HepG2 (cell line): ENCODE results near the gene UCHL3. TPM values are rescaled to one million over a fixed set of nuclear protein-coding genes. Genes with fewer than 3 reads are reported as not detected.

Experiments
- AHDC1 ChIP-seq: sonication (generic); formaldehyde crosslinking; IDR thresholded peaks from 2 replicates; pipeline ENCODE4 v1.5.1; 2020; ENCODE audit warnings: mild to moderate bottlenecking, missing genetic modification reagents, borderline replicate concordance
- FIP1L1 ChIP-seq: fragments of 200-400 bp; formaldehyde crosslinking; IDR thresholded peaks from 2 replicates; pipeline ENCODE4 v1.6.1; 2018; ENCODE audit warnings: low read depth, mild to moderate bottlenecking, low read length, moderate library complexity, borderline replicate concordance; ENCODE audit not compliant: insufficient read depth
- HNRNPLL ChIP-seq: fragments of 200-400 bp; formaldehyde crosslinking; IDR thresholded peaks from 2 replicates; pipeline ENCODE4 v1.6.1; 2017; ENCODE audit warnings: mild to moderate bottlenecking, low read depth, low read length; ENCODE audit not compliant: poor library complexity, severe bottlenecking
- JARID2 ChIP-seq: sonication (generic); formaldehyde crosslinking; IDR thresholded peaks from 2 replicates; pipeline ENCODE4 v1.8.1; 2023; ENCODE audit warnings: missing genetic modification reagents, inconsistent platforms; ENCODE audit not compliant: insufficient replicate concordance
- KAT7 ChIP-seq: IDR thresholded peaks from 2 replicates; pipeline ENCODE4 v1.6.1; 2018; ENCODE audit warnings: borderline replicate concordance, missing compliant biosample characterization
- MIER3 ChIP-seq: IDR thresholded peaks from 2 replicates; pipeline ENCODE4 v1.6.1; 2016; ENCODE audit warnings: missing compliant biosample characterization, borderline replicate concordance
- NFAT5 ChIP-seq: sonication (generic); formaldehyde crosslinking; IDR thresholded peaks from 2 replicates; pipeline ENCODE4 v1.4.0; 2020; ENCODE audit warnings: missing genetic modification reagents
- PHF20 ChIP-seq: sonication (generic); formaldehyde crosslinking; IDR thresholded peaks from 2 replicates; pipeline ENCODE4 v1.5.0; 2020; ENCODE audit warnings: mild to moderate bottlenecking, missing genetic modification reagents
- RARG ChIP-seq: sonication (generic); formaldehyde crosslinking; IDR thresholded peaks from 2 replicates; pipeline ENCODE4 v1.4.0; 2020; ENCODE audit warnings: low read depth, mild to moderate bottlenecking, missing genetic modification reagents
- SMAD9 ChIP-seq: sonication (generic); formaldehyde crosslinking; IDR thresholded peaks from 2 replicates; pipeline ENCODE4 v1.5.1; 2020; ENCODE audit warnings: mild to moderate bottlenecking, missing genetic modification reagents
- SOX6 ChIP-seq, 2 experiments: fragments of 450-650 bp in 1 of 2; sonication (generic) in 1 of 2; formaldehyde crosslinking in 1 of 2; IDR thresholded peaks; 2 replicates each; pipeline versions ENCODE4 v1.4.0 to v1.6.1; 2017 to 2020; ENCODE audit warnings: antibody characterized with exemption in 1 of 2, mild to moderate bottlenecking in 1 of 2, missing genetic modification reagents in 1 of 2
- THAP7 ChIP-seq: sonication (generic); formaldehyde crosslinking; IDR thresholded peaks from 2 replicates; pipeline ENCODE4 v1.8.1; 2023; ENCODE audit warnings: mild to moderate bottlenecking, missing genetic modification reagents
- ZFP1 ChIP-seq: IDR thresholded peaks from 2 replicates; pipeline ENCODE4 v1.6.1; 2016
- ZNF558 ChIP-seq: sonication (generic); formaldehyde crosslinking; IDR thresholded peaks from 2 replicates; pipeline ENCODE4 v1.9.0; 2022; ENCODE audit warnings: mild to moderate bottlenecking, missing genetic modification reagents, borderline replicate concordance
- ZNF672 ChIP-seq: sonication (generic); formaldehyde crosslinking; IDR thresholded peaks from 2 replicates; pipeline ENCODE4 v1.8.1; 2022; ENCODE audit warnings: missing genetic modification reagents
- ZNF703 ChIP-seq: sonication (generic); formaldehyde crosslinking; IDR thresholded peaks from 2 replicates; pipeline ENCODE4 v1.5.1; 2020; ENCODE audit warnings: missing genetic modification reagents, mild to moderate bottlenecking, moderate library complexity, borderline replicate concordance
- polyA plus RNA-seq, 8 experiments: library from polyadenylated mRNA; depleted of rRNA in 3 of 8; stranded (reverse) in 7 of 8; unstranded in 1 of 8; fragments of >200 nt; fragmentation: Illumina TruSeq in 4 of 8; extraction: Trizol in 4 of 8; gene quantifications; 2 replicates each; pipeline versions ENCODE4 v1.2.1 to v1.2.3, GENCODE V29; 2011 to 2016; ENCODE audit warnings: low read depth in 4 of 8, missing spikeins in 1 of 8, mixed read lengths in 1 of 8; ENCODE audit not compliant: insufficient read depth in 1 of 8
- total RNA-seq, 5 experiments: library from RNA; depleted of rRNA; stranded (reverse); fragments of >200 nt; fragmentation: Illumina TruSeq; extraction: Trizol; gene quantifications; 2 replicates each; pipeline ENCODE4 v1.2.3, GENCODE V29; 2016; ENCODE audit warnings: low read depth in 1 of 5

UCHL3 gene
- total and polyA plus RNA-seq, 2 of the 13 experiments (the other 11 are each of a cell fraction or from before 2014, with no cell fraction given) = 36.2 to 93.3 TPM

GRCh38 chr13:75537401-75538365 is 11.9 kb upstream of the UCHL3 start, which contains the start of gene COMMD6 (continued):
- TF ChIP-seq ZNF703 (CRISPR knock-in tag) = no peak
- TF ChIP-seq ZFP1 = no peak
- TF ChIP-seq KAT7 (CRISPR knock-in tag) = peak; percentile 65; the same call in 1 of the 2 replicates
- peak; percentile 59; the same call in 1 of the 2 replicates for TF ChIP-seq ZNF558 (CRISPR knock-in tag)
- no peak for TF ChIP-seq FIP1L1
- TF ChIP-seq SOX6 (IDR thresholded peaks at IDR 0.05) = no peak
- TF ChIP-seq SOX6 (CRISPR knock-in tag; IDR thresholded peaks at IDR 0.05) = peak; percentile 36; the same call in 1 of the 2 replicates
- TF ChIP-seq NFAT5 (CRISPR knock-in tag) = 0 out of 2 replicates have a peak, but pooled peaks have one; percentile 26
- no peak; the same call in 1 of the 2 replicates for TF ChIP-seq THAP7
- no peak for TF ChIP-seq SMAD9
- TF ChIP-seq AHDC1 = no peak
- peak; percentile 54 for TF ChIP-seq HNRNPLL
- no peak for TF ChIP-seq RARG
- TF ChIP-seq MIER3 (CRISPR knock-in tag) = no peak
- no peak for TF ChIP-seq JARID2
- peak; percentile 84 for TF ChIP-seq PHF20
- TF ChIP-seq ZNF672 (CRISPR knock-in tag) = no peak
